Trophoblast cell (in vitro differentiated cells and primary cell): Measurements from ENCODE around the gene ZDHHC14.
"Not testable (repeated sequence)": the region's sequence is repeated elsewhere in the genome, so short reads cannot be mapped to it uniquely, and the experiment has no call there.

Experiments
- DNase-seq, 2 donors: peaks; one replicate each; pipeline ENCODE4 v3.0.0-alpha.2; 2016
- H2AFZ ChIP-seq: 2 replicates; pipeline ENCODE4 v1.6.1; 2013; ENCODE audit warnings: low read length, moderate library complexity, mild to moderate bottlenecking; ENCODE audit not compliant: insufficient read depth, poor library complexity
- H2AK5ac ChIP-seq: 2 replicates; pipeline ENCODE4 v1.6.1; 2013; ENCODE audit warnings: mild to moderate bottlenecking, low read length
- H2BK120ac ChIP-seq: 2 replicates; pipeline ENCODE4 v1.6.1; 2013; ENCODE audit warnings: low read length, mild to moderate bottlenecking, moderate library complexity; ENCODE audit not compliant: insufficient read depth, poor library complexity
- H2BK12ac ChIP-seq: 2 replicates; pipeline ENCODE4 v1.6.1; 2013; ENCODE audit warnings: mild to moderate bottlenecking, low read length, moderate library complexity
- H2BK5ac ChIP-seq: 2 replicates; pipeline ENCODE4 v1.6.1; 2013; ENCODE audit warnings: low read length, low read depth, moderate library complexity, mild to moderate bottlenecking; ENCODE audit not compliant: poor library complexity
- H3K14ac ChIP-seq: 2 replicates; pipeline ENCODE4 v1.6.1; 2013; ENCODE audit warnings: mild to moderate bottlenecking, low read length
- H3K18ac ChIP-seq: 2 replicates; pipeline ENCODE4 v1.6.1; 2013; ENCODE audit warnings: mild to moderate bottlenecking, low read length
- H3K23ac ChIP-seq: 2 replicates; pipeline ENCODE4 v1.6.1; 2013; ENCODE audit warnings: low read length
- H3K27ac ChIP-seq: 2 replicates; pipeline ENCODE4 v1.5.1; 2013; ENCODE audit warnings: low read depth, mild to moderate bottlenecking, inconsistent platforms, low read length, moderate library complexity
- H3K27me3 ChIP-seq: 2 replicates; pipeline ENCODE4 v1.6.1; 2013; ENCODE audit warnings: inconsistent platforms, mild to moderate bottlenecking, low read length, moderate library complexity; ENCODE audit not compliant: insufficient read depth
- H3K36me3 ChIP-seq, 2 experiments: 1 replicate in 1 of 2; 2 replicates in 1 of 2; pipeline ENCODE4 v1.6.1; 2013; ENCODE audit warnings: low read length in 2 of 2, mild to moderate bottlenecking in 2 of 2, moderate library complexity in 1 of 2; ENCODE audit not compliant: insufficient read depth in 2 of 2, control insufficient read depth in 1 of 2
- H3K4ac ChIP-seq: 2 replicates; pipeline ENCODE4 v1.6.1; 2013; ENCODE audit warnings: low read depth, mild to moderate bottlenecking, low read length, moderate library complexity
- H3K4me1 ChIP-seq, 2 experiments: 1 replicate in 1 of 2; 2 replicates in 1 of 2; pipeline ENCODE4 v1.6.1; 2013; ENCODE audit warnings: low read length in 2 of 2, mild to moderate bottlenecking in 2 of 2, moderate library complexity in 1 of 2; ENCODE audit not compliant: insufficient read depth in 2 of 2, control insufficient read depth in 1 of 2
- H3K4me2 ChIP-seq: 2 replicates; pipeline ENCODE4 v1.6.1; 2013; ENCODE audit warnings: inconsistent platforms, mild to moderate bottlenecking, low read length, moderate library complexity
- H3K4me3 ChIP-seq: 2 replicates; pipeline ENCODE4 v1.5.1; 2013; ENCODE audit warnings: mild to moderate bottlenecking, low read depth, low read length, inconsistent platforms
- H3K79me1 ChIP-seq: one replicate; pipeline ENCODE4 v1.6.1; 2013; ENCODE audit warnings: low read length
- H3K79me2 ChIP-seq: 2 replicates; pipeline ENCODE4 v1.6.1; 2013; ENCODE audit warnings: low read length, mild to moderate bottlenecking; ENCODE audit not compliant: control insufficient read depth, insufficient read depth, poor library complexity
- H3K9ac ChIP-seq: 2 replicates; pipeline ENCODE4 v1.6.1; 2013; ENCODE audit warnings: mild to moderate bottlenecking, low read length
- H3K9me3 ChIP-seq: 2 replicates; pipeline ENCODE4 v1.6.1; 2013; ENCODE audit warnings: low read depth, mild to moderate bottlenecking, control low read depth, inconsistent platforms, low read length; ENCODE audit not compliant: insufficient read depth
- H4K12ac ChIP-seq: 2 replicates; pipeline ENCODE4 v1.6.1; 2013; ENCODE audit warnings: low read depth, mild to moderate bottlenecking, low read length, moderate library complexity
- H4K8ac ChIP-seq: 2 replicates; pipeline ENCODE4 v1.6.1; 2013; ENCODE audit warnings: low read depth, mild to moderate bottlenecking, low read length, moderate library complexity
- H4K91ac ChIP-seq: one replicate; pipeline ENCODE4 v1.6.1; 2013; ENCODE audit warnings: low read depth, mild to moderate bottlenecking, low read length, moderate library complexity
- WGBS: extraction: QIAGEN DNeasy Blood & Tissue Kit; methylation state at CpG from one replicate; pipeline ENCODE4 v1.1.7; 2013; ENCODE audit warnings: missing lambda C conversion rate; ENCODE audit not compliant: insufficient read length, insufficient coverage; ENCODE audit errors: extremely low coverage; 5-methylcytosine and 5-hydroxymethylcytosine counted together

Gene ZDHHC14

GRCh38 chr6:157691621-157692020, 310.6 kb downstream of the ZDHHC14 start:
- not testable (repeated sequence) for H3K27ac ChIP-seq, H4K91ac ChIP-seq, H2BK5ac ChIP-seq, H3K9me3 ChIP-seq, H3K4me3 ChIP-seq, H3K14ac ChIP-seq, H3K4me2 ChIP-seq, DNase-seq, H3K36me3 ChIP-seq, H3K23ac ChIP-seq, H3K79me2 ChIP-seq, H2BK12ac ChIP-seq, H3K79me1 ChIP-seq, H3K27me3 ChIP-seq, H3K4me1 ChIP-seq, H3K9ac ChIP-seq, H4K12ac ChIP-seq, H3K18ac ChIP-seq, H4K8ac ChIP-seq, H2AFZ ChIP-seq, H3K4ac ChIP-seq, H2BK120ac ChIP-seq, H2AK5ac ChIP-seq
- WGBS, result no CpG with 5 or more reads among the region's 10 CpGs

- Histone ChIP-seq H3K18ac (no peak overlapping the region), H2BK120ac (no peak overlapping the region)
Measured at GRCh38 chr6:157693867-157694266, 312.9 kb downstream of the ZDHHC14 start.

GRCh38 chr6:157695301-157696040, 314.5 kb downstream of the ZDHHC14 start:
- H4K8ac ChIP-seq, result no peak overlapping the region
- H3K27me3 ChIP-seq, result no peaks in the 10 kb centered on the region
- no peak overlapping the region for H3K4ac ChIP-seq
- no peak overlapping the region for H3K18ac ChIP-seq
- no peaks in the 10 kb centered on the region for H3K79me1 ChIP-seq
- no peak overlapping the region for H3K4me3 ChIP-seq
- no peak overlapping the region for H2AFZ ChIP-seq
- no peaks in the 10 kb centered on the region for H3K36me3 ChIP-seq
- H3K27ac ChIP-seq, result no peak overlapping the region
- no peak overlapping the region for H3K14ac ChIP-seq
- no peak overlapping the region for H2BK5ac ChIP-seq
- no CpG with 5 or more reads among the region's 17 CpGs for WGBS
- peaks cover 13% of the 10 kb centered on the region for H3K9me3 ChIP-seq
- H3K4me2 ChIP-seq, result no peak overlapping the region
- DNase-seq, result no peak
- H2AK5ac ChIP-seq, result no peak overlapping the region
- no peak overlapping the region for H3K23ac ChIP-seq
- no peaks in the 10 kb centered on the region for H3K79me2 ChIP-seq
- no peak overlapping the region for H4K91ac ChIP-seq
- H2BK120ac ChIP-seq, result no peak overlapping the region
- no peak overlapping the region for H3K9ac ChIP-seq
- H3K4me1 ChIP-seq, result no peaks in the 10 kb centered on the region
- no peak overlapping the region for H4K12ac ChIP-seq
- H2BK12ac ChIP-seq, result no peak overlapping the region

More at GRCh38 chr6:157693867-157694266, 312.9 kb downstream of the ZDHHC14 start:
- no peak overlapping the region for H3K4ac ChIP-seq
- no peaks in the 10 kb centered on the region for H3K79me2 ChIP-seq
- H3K23ac ChIP-seq, result no peak overlapping the region
- WGBS, result no CpG with 5 or more reads among the region's 7 CpGs
- no peak overlapping the region for H2AK5ac ChIP-seq
- H3K4me2 ChIP-seq, result no peak overlapping the region
- no peak overlapping the region for H2BK12ac ChIP-seq
- H3K14ac ChIP-seq, result no peak overlapping the region
- no peak overlapping the region for H4K12ac ChIP-seq
- H2BK5ac ChIP-seq, result no peak overlapping the region
- H4K8ac ChIP-seq, result no peak overlapping the region
- H3K36me3 ChIP-seq, result no peaks in the 10 kb centered on the region
- no peak overlapping the region for H4K91ac ChIP-seq
- H2AFZ ChIP-seq, result no peak overlapping the region
- no peak for DNase-seq
- no peaks in the 10 kb centered on the region for H3K27me3 ChIP-seq
- H3K9me3 ChIP-seq, result peaks cover 10% of the 10 kb centered on the region
- no peaks in the 10 kb centered on the region for H3K79me1 ChIP-seq
- H3K4me3 ChIP-seq, result no peak overlapping the region
- no peak overlapping the region for H3K27ac ChIP-seq
- H3K9ac ChIP-seq, result no peak overlapping the region
- H3K4me1 ChIP-seq, result no peaks in the 10 kb centered on the region

GRCh38 chr6:157699777-157700636, 319.0 kb downstream of the ZDHHC14 start:
- H4K8ac ChIP-seq, result no peak overlapping the region
- WGBS, result no CpG with 5 or more reads among the region's 17 CpGs
- no peak overlapping the region for H3K27ac ChIP-seq
- no peak overlapping the region for H3K23ac ChIP-seq
- no peak overlapping the region for H3K18ac ChIP-seq
- H3K9ac ChIP-seq, result no peak overlapping the region
- no peaks in the 10 kb centered on the region for H3K36me3 ChIP-seq
- H3K14ac ChIP-seq, result no peak overlapping the region
- no peak overlapping the region for H3K4ac ChIP-seq
- H2AK5ac ChIP-seq, result no peak overlapping the region
- no peaks in the 10 kb centered on the region for H3K27me3 ChIP-seq
- H3K79me2 ChIP-seq, result no peaks in the 10 kb centered on the region
- H3K9me3 ChIP-seq, result peaks cover 11% of the 10 kb centered on the region
- no peaks in the 10 kb centered on the region for H3K79me1 ChIP-seq
- no peak overlapping the region for H2BK5ac ChIP-seq
- H3K4me3 ChIP-seq, result peak overlapping the region; percentile 42
- H2BK12ac ChIP-seq, result no peak overlapping the region
- no peak overlapping the region for H2BK120ac ChIP-seq
- peak; percentile 99 to 100 for DNase-seq
- no peak overlapping the region for H4K91ac ChIP-seq
- H2AFZ ChIP-seq, result no peak overlapping the region
- H4K12ac ChIP-seq, result no peak overlapping the region
- no peaks in the 10 kb centered on the region for H3K4me1 ChIP-seq
- no peak overlapping the region for H3K4me2 ChIP-seq
